ENCODE measurements around the gene SVIP. TPM values are rescaled to one million over a fixed set of nuclear protein-coding genes. Genes with fewer than 3 reads are reported as not detected.

SVIP gene
- total RNA-seq, 1 donor = 2.9 TPM

- Histone ChIP-seq H3K27me3 (ENCODE audit: insufficient read depth, low read length) (no peaks in the 10 kb centered on the region), H3K4me1 (ENCODE audit: insufficient read depth, low read length) (no peaks in the 10 kb centered on the region), H3K9me3 (ENCODE audit: low read depth, low read length) (no peaks in the 10 kb centered on the region), H4K20me1 (ENCODE audit: insufficient read depth, low read length) (no peaks in the 10 kb centered on the region), H3K4me3 (ENCODE audit: insufficient read depth, low read length) (no peak overlapping the region), H3K79me2 (ENCODE audit: insufficient read depth, low read length) (no peaks in the 10 kb centered on the region), H3K27ac (ENCODE audit: low read depth, low read length) (no peak overlapping the region), H2AFZ (ENCODE audit: low read length) (no peak overlapping the region), H3K36me3 (ENCODE audit: insufficient read depth, low read length) (no peaks in the 10 kb centered on the region), H3K4me2 (ENCODE audit: insufficient read depth, low read length) (no peak overlapping the region)
- TF ChIP-seq CTCF (IDR thresholded peaks at IDR 0.05; ENCODE audit: extremely low read depth, low read depth, low read length) = no peak
- DNase-seq (ENCODE audit: insufficient read length, low spot score, missing footprints) = no peak
Observed at GRCh38 chr11:22822203-22822602, 7.4 kb downstream of the SVIP start.

GRCh38 chr11:22809893-22810292, 19.7 kb downstream of the SVIP start:
- Histone ChIP-seq H3K9me3 (ENCODE audit: low read depth, low read length) (no peaks in the 10 kb centered on the region), H3K79me2 (ENCODE audit: insufficient read depth, low read length) (no peaks in the 10 kb centered on the region), H3K4me1 (ENCODE audit: insufficient read depth, low read length) (no peaks in the 10 kb centered on the region), H3K36me3 (ENCODE audit: insufficient read depth, low read length) (no peaks in the 10 kb centered on the region), H4K20me1 (ENCODE audit: insufficient read depth, low read length) (no peaks in the 10 kb centered on the region), H3K27me3 (ENCODE audit: insufficient read depth, low read length) (no peaks in the 10 kb centered on the region), H3K4me3 (ENCODE audit: insufficient read depth, low read length) (no peak overlapping the region), H3K27ac (ENCODE audit: low read depth, low read length) (no peak overlapping the region), H2AFZ (ENCODE audit: low read length) (no peak overlapping the region), H3K4me2 (ENCODE audit: insufficient read depth, low read length) (no peak overlapping the region)
- no peak for DNase-seq (ENCODE audit: insufficient read length, low spot score, missing footprints)
- no peak for TF ChIP-seq CTCF (IDR thresholded peaks at IDR 0.05; ENCODE audit: extremely low read depth, low read depth, low read length)

- Histone ChIP-seq H2AFZ (ENCODE audit: low read length) (no peak overlapping the region), H3K27ac (ENCODE audit: low read depth, low read length) (no peak overlapping the region), H3K79me2 (ENCODE audit: insufficient read depth, low read length) (no peaks in the 10 kb centered on the region), H3K4me1 (ENCODE audit: insufficient read depth, low read length) (no peaks in the 10 kb centered on the region), H4K20me1 (ENCODE audit: insufficient read depth, low read length) (no peaks in the 10 kb centered on the region), H3K36me3 (ENCODE audit: insufficient read depth, low read length) (no peaks in the 10 kb centered on the region), H3K27me3 (ENCODE audit: insufficient read depth, low read length) (no peaks in the 10 kb centered on the region), H3K4me3 (ENCODE audit: insufficient read depth, low read length) (no peak overlapping the region), H3K9me3 (ENCODE audit: low read depth, low read length) (no peaks in the 10 kb centered on the region), H3K4me2 (ENCODE audit: insufficient read depth, low read length) (no peak overlapping the region)
- TF ChIP-seq CTCF (IDR thresholded peaks at IDR 0.05; ENCODE audit: extremely low read depth, low read depth, low read length) = no peak
- DNase-seq (ENCODE audit: insufficient read length, low spot score, missing footprints) = no peak
Observed at GRCh38 chr11:22808571-22809197, 20.9 kb downstream of the SVIP start.

- Histone ChIP-seq H4K20me1 (ENCODE audit: insufficient read depth, low read length) (no peaks in the 10 kb centered on the region), H3K4me1 (ENCODE audit: insufficient read depth, low read length) (no peaks in the 10 kb centered on the region), H3K27ac (ENCODE audit: low read depth, low read length) (no peak overlapping the region), H2AFZ (ENCODE audit: low read length) (no peak overlapping the region), H3K36me3 (ENCODE audit: insufficient read depth, low read length) (no peaks in the 10 kb centered on the region), H3K79me2 (ENCODE audit: insufficient read depth, low read length) (no peaks in the 10 kb centered on the region), H3K4me2 (ENCODE audit: insufficient read depth, low read length) (no peak overlapping the region), H3K9me3 (ENCODE audit: low read depth, low read length) (no peaks in the 10 kb centered on the region), H3K4me3 (ENCODE audit: insufficient read depth, low read length) (no peak overlapping the region), H3K27me3 (ENCODE audit: insufficient read depth, low read length) (no peaks in the 10 kb centered on the region)
- no peak for DNase-seq (ENCODE audit: insufficient read length, low spot score, missing footprints)
- TF ChIP-seq CTCF (IDR thresholded peaks at IDR 0.05; ENCODE audit: extremely low read depth, low read depth, low read length) = no peak
Observed at GRCh38 chr11:22807855-22808570, 21.6 kb downstream of the SVIP start.

All from osteoblast (primary cell).